IPS-20b (cell line): ENCODE results near the gene NRXN2.
A peak's percentile ranks its signal among the peaks of the same experiment; 100 is the strongest.

ENCODE experiments used
- H3K27ac ChIP-seq: one replicate; pipeline ENCODE4 v1.5.1; 2013; ENCODE audit warnings: low read length
- H3K27me3 ChIP-seq: 2 replicates; pipeline ENCODE4 v1.6.1; 2013; ENCODE audit warnings: mild to moderate bottlenecking, low read length, inconsistent platforms; ENCODE audit not compliant: insufficient read depth
- H3K36me3 ChIP-seq: 2 replicates; pipeline ENCODE4 v1.6.1; 2013; ENCODE audit warnings: low read depth, mild to moderate bottlenecking, inconsistent platforms, low read length, moderate library complexity; ENCODE audit not compliant: insufficient read depth
- H3K4me1 ChIP-seq: 2 replicates; pipeline ENCODE4 v1.6.1; 2013; ENCODE audit warnings: mild to moderate bottlenecking, control low read depth, inconsistent platforms, low read length, moderate library complexity; ENCODE audit not compliant: insufficient read depth
- H3K4me3 ChIP-seq: 2 replicates; pipeline ENCODE4 v1.5.1; 2013; ENCODE audit warnings: mild to moderate bottlenecking, low read length, inconsistent platforms
- H3K9ac ChIP-seq: 2 replicates; pipeline ENCODE4 v1.6.1; 2013; ENCODE audit warnings: low read depth, mild to moderate bottlenecking, inconsistent platforms, low read length, moderate library complexity
- H3K9me3 ChIP-seq: 2 replicates; pipeline ENCODE4 v1.6.1; 2013; ENCODE audit warnings: mild to moderate bottlenecking, low read depth, low read length, inconsistent platforms; ENCODE audit not compliant: insufficient read depth

Gene NRXN2

DNA sequence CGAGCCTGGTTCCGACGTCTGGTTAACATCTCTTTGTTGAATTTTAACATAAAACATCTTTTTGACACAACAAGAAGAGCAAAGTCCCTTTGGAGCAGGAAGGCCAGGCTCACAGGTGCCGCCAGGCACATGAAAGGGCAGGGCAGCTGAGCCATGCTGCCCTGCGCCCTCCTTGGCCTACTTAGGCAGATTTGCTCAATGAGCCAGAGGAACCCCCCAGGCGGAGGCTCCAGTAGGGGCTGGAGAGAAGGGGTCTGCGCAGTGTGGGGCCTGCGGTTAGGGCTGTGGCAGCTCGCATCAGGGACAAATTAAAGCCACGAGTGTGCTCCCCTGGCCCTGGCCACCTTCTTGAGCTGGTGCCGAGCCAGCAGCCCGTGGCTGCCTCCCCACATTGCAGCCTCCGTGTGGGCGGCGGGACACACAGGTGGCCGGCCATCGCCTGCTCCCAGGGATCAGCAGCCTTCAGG is 141.9 kb downstream of the NRXN2 start:
- Histone ChIP-seq H3K27ac (no peak overlapping the region), H3K9ac (no peak overlapping the region), H3K36me3 (no peaks in the 10 kb centered on the region), H3K27me3 (no peaks in the 10 kb centered on the region), H3K9me3 (no peaks in the 10 kb centered on the region), H3K4me1 (no peaks in the 10 kb centered on the region), H3K4me3 (no peak overlapping the region)

DNA sequence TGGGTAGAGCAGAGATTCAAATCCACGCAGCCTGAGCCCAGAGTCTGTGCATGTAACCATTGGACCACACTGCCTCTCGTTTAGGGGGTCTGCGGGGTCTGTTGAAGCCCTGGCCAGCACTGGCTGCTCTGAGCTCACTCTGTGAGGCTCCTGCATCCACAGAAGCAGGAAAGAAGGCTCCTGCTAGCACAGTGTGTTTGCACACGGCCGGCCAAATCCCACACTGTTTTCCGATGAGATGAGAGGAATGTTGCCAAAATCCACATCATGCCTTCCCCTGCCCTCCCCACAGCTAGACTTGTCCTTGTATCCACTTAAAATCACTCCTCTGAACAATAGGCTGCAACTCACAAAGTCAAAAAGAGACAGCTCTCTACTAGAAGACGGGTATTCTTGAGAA is 142.6 kb downstream of the NRXN2 start:
- no peaks in the 10 kb centered on the region for H3K27me3 ChIP-seq
- H3K9me3 ChIP-seq = no peaks in the 10 kb centered on the region
- H3K27ac ChIP-seq = no peak overlapping the region
- no peaks in the 10 kb centered on the region for H3K4me1 ChIP-seq
- H3K4me3 ChIP-seq = no peak overlapping the region
- no peak overlapping the region for H3K9ac ChIP-seq
- H3K36me3 ChIP-seq = no peaks in the 10 kb centered on the region

DNA sequence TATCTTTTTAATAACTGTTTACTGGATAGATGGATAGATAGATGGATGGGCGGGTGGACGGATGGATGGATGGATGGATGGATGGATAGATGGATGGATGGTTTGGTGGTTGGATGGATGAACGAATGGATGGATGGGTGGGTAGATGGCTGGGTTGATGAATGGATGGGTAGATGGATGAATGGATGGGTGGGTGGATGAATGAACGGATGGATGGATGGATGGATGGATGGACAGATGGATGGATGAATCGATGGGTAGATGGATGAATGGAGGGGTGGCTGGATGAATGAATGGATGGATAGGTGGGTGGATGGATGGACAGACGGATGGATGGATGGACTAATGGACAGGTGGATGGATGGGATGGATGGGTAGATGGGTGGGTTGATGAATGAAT is 145.8 kb downstream of the NRXN2 start:
- no peaks in the 10 kb centered on the region for H3K27me3 ChIP-seq
- H3K9me3 ChIP-seq = no peaks in the 10 kb centered on the region
- H3K36me3 ChIP-seq = no peaks in the 10 kb centered on the region
- no peak overlapping the region for H3K9ac ChIP-seq
- H3K4me3 ChIP-seq = no peak overlapping the region
- H3K27ac ChIP-seq = no peak overlapping the region
- H3K4me1 ChIP-seq = no peaks in the 10 kb centered on the region

DNA sequence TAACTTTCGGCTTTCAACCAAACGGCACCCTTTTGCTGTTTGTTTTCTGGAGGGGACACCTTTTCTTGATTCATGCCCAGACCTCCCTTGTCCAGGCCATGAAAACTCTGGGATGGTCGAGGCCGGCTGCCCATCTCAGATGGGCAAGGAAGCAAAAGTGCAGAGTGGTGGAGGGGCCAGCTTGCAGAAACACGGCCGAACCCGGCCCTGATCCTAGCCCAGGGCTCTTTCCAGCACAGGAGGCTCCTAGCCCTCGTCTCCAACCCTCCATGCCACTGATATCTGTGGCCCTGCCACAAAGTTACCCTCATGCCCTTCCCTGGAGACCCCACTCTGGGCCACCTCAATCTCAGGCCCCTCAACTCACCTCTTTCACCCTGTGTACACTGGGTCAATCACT is 150.9 kb downstream of the NRXN2 start:
- no peak overlapping the region for H3K9ac ChIP-seq
- no peak overlapping the region for H3K4me3 ChIP-seq
- H3K4me1 ChIP-seq = peaks cover under 1% of the 10 kb centered on the region; the same call in 1 of the 2 replicates
- H3K36me3 ChIP-seq = no peaks in the 10 kb centered on the region
- H3K9me3 ChIP-seq = no peaks in the 10 kb centered on the region
- no peak overlapping the region for H3K27ac ChIP-seq
- H3K27me3 ChIP-seq = 0 out of 2 replicates have a peak, but pooled peaks cover 6% of the 10 kb centered on the region

DNA sequence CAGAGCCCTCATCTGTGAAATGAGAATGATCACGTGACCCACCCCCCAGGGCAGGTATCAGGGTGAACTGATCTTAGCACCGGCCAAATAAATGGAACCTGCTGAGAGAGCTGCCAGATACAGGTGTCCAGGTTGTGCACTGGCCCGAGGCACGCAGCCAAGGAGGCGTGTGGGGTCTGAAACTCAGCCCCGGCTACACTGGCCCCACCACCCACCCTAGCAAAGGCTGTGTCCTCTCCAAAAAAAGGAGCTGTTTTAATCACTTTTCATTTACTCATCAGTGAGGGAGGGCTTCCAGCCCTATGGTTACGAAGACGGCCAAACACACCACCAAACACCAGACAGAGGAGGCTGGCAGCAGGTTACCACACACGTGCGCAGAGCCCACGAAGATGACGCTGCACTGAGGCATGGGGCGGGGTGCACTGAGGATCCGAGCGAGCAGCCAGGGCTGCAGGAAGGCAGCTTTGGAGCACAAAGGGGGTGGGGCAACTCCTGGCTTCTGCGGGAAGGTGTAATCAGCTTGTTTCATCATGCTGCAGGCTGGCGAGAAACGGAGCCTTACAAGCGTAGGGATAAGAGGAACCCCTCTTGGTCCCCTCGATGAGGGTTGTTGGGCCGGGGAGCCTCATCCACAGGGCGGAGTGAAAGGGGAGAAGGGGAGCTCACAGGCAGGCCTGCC is 151.4 kb downstream of the NRXN2 start:
- Histone ChIP-seq H3K9ac (no peak overlapping the region), H3K9me3 (no peaks in the 10 kb centered on the region), H3K36me3 (no peaks in the 10 kb centered on the region), H3K4me1 (peaks cover 7% of the 10 kb centered on the region; the same call in 1 of the 2 replicates), H3K4me3 (no peak overlapping the region), H3K27me3 (0 out of 2 replicates have a peak, but pooled peaks cover 6% of the 10 kb centered on the region), H3K27ac (no peak overlapping the region)

DNA sequence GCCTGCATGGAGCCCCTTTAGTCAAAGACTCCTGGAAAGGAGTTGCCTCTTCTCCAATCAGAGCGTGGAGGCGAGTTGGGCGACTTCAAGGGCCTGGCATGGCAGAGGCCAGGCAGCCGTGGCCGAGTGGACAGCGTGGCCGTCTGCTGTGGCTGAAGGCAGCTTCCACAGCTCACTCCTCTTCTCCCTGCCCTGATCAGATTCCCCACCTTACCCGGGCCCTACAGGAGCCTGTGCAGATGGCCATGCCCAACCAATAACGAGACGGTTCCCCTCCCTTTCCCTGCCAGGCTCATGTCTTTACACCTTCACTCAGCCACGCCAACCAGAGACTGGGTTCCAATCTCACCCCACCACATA is 152.0 kb downstream of the NRXN2 start:
- no peak overlapping the region for H3K4me3 ChIP-seq
- H3K27ac ChIP-seq = no peak overlapping the region
- 0 out of 2 replicates have a peak, but pooled peaks cover 6% of the 10 kb centered on the region for H3K27me3 ChIP-seq
- no peaks in the 10 kb centered on the region for H3K9me3 ChIP-seq
- H3K4me1 ChIP-seq = peaks cover 7% of the 10 kb centered on the region; the same call in 1 of the 2 replicates
- no peak overlapping the region for H3K9ac ChIP-seq
- no peaks in the 10 kb centered on the region for H3K36me3 ChIP-seq

DNA sequence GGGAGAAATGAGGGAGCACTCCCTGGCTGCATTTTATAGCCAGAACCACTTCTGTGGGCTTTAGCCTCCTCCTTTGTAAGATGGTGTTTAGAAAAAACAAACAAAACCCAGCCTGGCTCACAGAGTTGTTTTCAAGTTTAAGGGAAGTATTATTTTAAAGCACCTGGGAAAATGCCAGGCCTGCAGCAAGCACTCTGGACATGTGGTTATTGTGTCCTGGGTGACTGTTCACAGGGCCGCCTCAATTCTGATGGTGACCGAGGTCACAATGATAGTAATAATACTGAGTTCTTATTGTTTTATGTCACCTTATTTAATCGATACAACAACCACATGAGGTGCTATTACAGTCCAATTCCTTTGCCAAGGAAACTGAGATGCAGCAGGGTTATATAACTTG is 152.7 kb downstream of the NRXN2 start:
- Histone ChIP-seq H3K4me1 (peaks cover 7% of the 10 kb centered on the region; the same call in 1 of the 2 replicates), H3K27ac (no peak overlapping the region), H3K27me3 (0 out of 2 replicates have a peak, but pooled peaks cover 6% of the 10 kb centered on the region), H3K9ac (no peak overlapping the region), H3K36me3 (no peaks in the 10 kb centered on the region), H3K9me3 (no peaks in the 10 kb centered on the region), H3K4me3 (no peak overlapping the region)

DNA sequence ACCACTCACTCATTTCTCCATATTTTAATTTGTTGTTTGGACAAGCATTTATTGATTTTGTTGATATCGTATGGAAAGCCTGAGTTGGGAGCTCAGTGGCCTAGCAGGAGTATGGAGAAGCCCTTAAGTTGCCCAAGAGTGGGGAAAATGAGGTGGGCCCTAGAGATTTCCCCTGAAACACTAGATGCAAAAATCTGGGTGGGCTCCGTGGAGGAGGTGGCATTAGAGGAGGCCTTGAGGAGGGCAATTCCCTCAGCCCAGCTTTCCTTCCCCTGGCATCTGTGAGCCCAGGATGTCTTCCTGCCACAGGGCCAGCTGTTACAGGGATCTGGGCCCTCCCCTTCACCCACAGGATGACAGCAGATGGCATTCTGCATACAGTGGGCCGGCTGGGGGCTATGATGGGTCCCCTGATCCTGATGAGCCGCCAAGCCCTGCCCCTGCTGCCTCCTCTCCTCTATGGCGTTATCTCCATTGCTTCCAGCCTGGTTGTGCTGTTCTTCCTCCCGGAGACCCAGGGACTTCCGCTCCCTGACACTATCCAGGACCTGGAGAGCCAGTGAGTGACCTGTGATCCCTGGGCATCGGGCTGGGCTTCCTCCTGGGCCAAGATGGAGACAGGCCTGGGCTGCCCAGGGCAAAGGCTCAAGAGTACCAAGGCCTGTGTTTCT is 153.6 kb downstream of the NRXN2 start:
- Histone ChIP-seq H3K4me3 (no peak overlapping the region), H3K36me3 (no peaks in the 10 kb centered on the region), H3K9me3 (no peaks in the 10 kb centered on the region), H3K9ac (no peak overlapping the region), H3K27ac (no peak overlapping the region), H3K4me1 (peaks cover 7% of the 10 kb centered on the region; the same call in 1 of the 2 replicates), H3K27me3 (0 out of 2 replicates have a peak, but pooled peaks cover 6% of the 10 kb centered on the region)

DNA sequence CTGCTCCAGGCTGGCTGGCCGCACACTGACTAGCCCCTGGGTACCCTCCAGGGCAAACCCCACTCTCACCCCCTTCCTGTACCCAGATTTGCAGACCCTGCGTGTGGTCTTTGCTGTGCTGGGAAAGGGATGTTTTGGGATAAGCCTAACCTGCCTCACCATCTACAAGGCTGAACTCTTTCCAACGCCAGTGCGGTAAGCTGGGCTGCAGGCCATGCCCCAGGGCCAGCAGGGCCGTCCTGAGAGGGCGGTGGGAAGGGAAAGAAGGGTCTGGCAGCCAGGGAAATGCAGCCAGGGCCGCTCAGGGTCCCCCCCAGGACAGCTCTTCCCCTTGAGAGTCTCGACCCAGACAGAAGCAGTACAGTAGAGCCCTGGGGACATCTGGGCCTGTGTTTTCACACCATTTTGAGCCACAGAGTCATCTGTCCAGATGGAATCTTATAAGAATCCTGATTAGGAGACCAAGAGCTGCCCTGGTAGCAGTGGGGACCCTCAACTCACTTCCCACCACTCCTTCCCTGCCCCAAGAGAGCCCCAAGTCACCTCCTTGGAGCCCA is 154.3 kb downstream of the NRXN2 start:
- Histone ChIP-seq H3K27me3 (0 out of 2 replicates have a peak, but pooled peaks cover 6% of the 10 kb centered on the region), H3K9me3 (no peaks in the 10 kb centered on the region), H3K36me3 (no peaks in the 10 kb centered on the region), H3K9ac (no peak overlapping the region), H3K27ac (no peak overlapping the region), H3K4me1 (peaks cover 7% of the 10 kb centered on the region; the same call in 1 of the 2 replicates), H3K4me3 (no peak overlapping the region)

DNA sequence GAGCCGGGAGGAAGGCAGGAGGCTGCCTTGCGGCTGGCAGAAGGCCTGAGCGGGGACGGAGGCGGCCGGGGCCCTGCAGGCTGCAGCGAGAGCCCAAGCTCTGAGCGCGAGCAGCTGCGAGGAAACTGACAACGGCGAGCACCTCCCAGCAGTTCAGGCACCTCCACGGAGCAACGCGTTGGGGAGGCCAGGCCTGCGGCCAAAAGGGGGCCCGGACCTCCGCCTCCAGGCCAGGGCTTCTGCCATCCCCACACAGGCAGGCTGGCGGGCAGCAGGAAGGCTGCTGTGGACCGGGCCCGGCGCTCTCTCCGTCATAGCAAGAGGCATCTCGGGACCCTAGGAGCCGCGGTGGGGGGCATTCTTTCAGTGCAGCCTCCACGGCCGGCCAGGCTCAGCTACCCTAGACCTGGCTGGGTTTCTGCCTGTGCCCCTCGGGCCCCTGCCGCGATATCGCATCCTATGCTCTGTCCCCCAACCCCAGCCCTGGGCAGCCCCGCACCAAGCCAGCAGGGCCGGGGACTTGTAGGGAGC is 154.9 kb downstream of the NRXN2 start:
- Histone ChIP-seq H3K27ac (no peak overlapping the region), H3K27me3 (0 out of 2 replicates have a peak, but pooled peaks cover 6% of the 10 kb centered on the region), H3K9me3 (no peaks in the 10 kb centered on the region), H3K36me3 (no peaks in the 10 kb centered on the region), H3K9ac (no peak overlapping the region), H3K4me1 (peaks cover 7% of the 10 kb centered on the region; the same call in 1 of the 2 replicates), H3K4me3 (no peak overlapping the region)

DNA sequence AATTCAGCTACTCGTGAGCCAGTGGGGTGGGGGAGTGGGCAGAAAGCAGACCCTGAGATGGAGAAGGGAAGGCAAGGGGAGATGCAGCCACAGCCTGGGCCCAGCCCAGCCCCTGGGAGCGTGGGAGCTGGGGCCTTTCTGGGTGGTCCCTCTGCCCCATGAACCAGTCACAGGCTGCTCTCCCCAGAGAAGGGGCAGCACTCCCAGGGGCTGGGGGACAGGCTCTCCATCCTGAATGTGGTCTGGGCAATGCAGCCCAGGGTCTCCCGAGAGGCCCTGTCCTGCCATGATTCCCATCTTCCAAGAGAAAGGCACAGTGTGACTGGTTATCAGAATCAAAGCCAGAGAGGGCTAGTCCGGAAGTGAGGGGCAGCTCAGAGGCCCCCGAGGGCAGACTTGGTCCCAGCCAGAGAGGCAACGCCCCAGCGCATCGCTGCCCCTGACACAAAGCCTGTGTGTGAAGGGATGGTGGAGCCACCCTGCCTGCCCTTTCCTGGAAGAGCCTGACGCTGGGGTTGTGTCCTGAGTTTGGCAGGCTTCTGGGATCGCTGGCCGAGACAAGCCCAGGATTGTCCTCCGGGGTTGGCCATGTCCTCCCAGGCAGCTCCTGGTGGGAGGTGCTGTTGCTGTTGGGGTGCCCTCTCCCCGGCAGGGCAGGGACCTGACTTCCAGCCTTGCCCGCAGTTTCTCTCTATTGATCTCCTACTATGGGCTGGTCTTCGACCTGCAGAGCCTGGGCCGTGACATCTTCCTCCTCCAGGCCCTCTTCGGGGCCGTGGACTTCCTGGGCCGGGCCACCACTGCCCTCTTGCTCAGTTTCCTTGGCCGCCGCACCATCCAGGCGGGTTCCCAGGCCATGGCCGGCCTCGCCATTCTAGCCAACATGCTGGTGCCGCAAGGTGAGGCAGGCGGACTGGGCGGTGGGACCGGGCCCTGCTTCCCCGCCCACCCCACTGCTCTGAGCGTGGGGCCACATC is 155.8 kb downstream of the NRXN2 start:
- Histone ChIP-seq H3K4me3 (peak overlapping the region; percentile 62; the same call in 1 of the 2 replicates), H3K27me3 (0 out of 2 replicates have a peak, but pooled peaks cover 6% of the 10 kb centered on the region), H3K27ac (peak overlapping the region; percentile 34), H3K4me1 (peaks cover 7% of the 10 kb centered on the region; the same call in 1 of the 2 replicates), H3K9me3 (no peaks in the 10 kb centered on the region), H3K36me3 (no peaks in the 10 kb centered on the region), H3K9ac (peak overlapping the region; percentile 75; the same call in 1 of the 2 replicates)
